Tibial nerve (tissue), 4 donors: ENCODE data around the gene SPTBN5.

Experiments used
- CTCF ChIP-seq, 5 experiments: fragments of 200-600 bp in 3 of 5; fragments of 450-650 bp in 2 of 5; sonication (generic) in 3 of 5; IDR thresholded peaks; one replicate each; pipeline ENCODE4 v1.5.1; 2016 to 2019; ENCODE audit warnings: antibody characterized with exemption in 5 of 5, mild to moderate bottlenecking in 3 of 5, moderate library complexity in 2 of 5
- EP300 ChIP-seq, 2 donors: sonication (generic); formaldehyde crosslinking; IDR thresholded peaks; one replicate each; pipeline ENCODE4 v1.6.1; 2017; ENCODE audit warnings: antibody characterized with exemption in 2 of 2, mild to moderate bottlenecking in 1 of 2

DNA sequence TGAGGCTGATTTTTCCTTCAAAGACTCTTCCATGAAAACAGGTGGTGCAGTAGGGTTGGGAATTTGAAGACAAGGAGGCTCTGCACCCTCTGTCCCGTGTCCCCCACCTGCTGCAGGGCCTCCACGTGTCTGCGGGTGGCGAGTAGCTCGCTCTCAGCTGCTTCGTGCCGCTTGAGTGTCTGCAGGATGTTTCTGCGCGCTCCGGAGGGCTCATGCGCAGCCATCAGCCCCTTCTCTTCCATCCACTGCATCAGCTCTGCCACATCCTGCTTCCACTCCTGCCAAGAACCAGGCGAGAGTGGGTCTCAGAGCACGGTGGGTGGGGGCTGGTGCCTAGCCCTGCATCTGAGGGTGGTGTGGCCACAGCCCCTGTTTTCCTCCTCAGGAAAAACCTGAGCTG lies 17.8 kb downstream of the SPTBN5 start:
- TF ChIP-seq EP300 (IDR thresholded peaks at IDR 0.05) (no peak), CTCF (IDR thresholded peaks at IDR 0.05) (no peak)
